SHP77 treated with DMSO at 0.1 percent for 48 hours (cell line): ENCODE data around the gene OST4.

Experiments used
- DNase-seq: peaks from one replicate; lab custom pipeline; 2025; lab: John Stamatoyannopoulos, UW

OST4 gene

GRCh38 chr2:27025861-27026851, 45.3 kb downstream of the OST4 start:
- no peak for DNase-seq

- no peak for DNase-seq
These were observed 46.1 kb downstream of the OST4 start for GRCh38 chr2:27025281-27025800.

GRCh38 chr2:27024812-27025211, 46.6 kb downstream of the OST4 start:
- DNase-seq = no peak

- no peak for DNase-seq
These were observed 47.3 kb downstream of the OST4 start for GRCh38 chr2:27024188-27024587.

- DNase-seq = no peak
These were observed 47.7 kb downstream of the OST4 start for GRCh38 chr2:27023740-27024139.

GRCh38 chr2:27021253-27022049, 50.0 kb downstream of the OST4 start:
- DNase-seq = no peak
